K562 (cell line): Measurements from ENCODE around the gene SMIM29. TPM values are rescaled to one million over a fixed set of nuclear protein-coding genes. Genes with fewer than 3 reads are reported as not detected.

Experiments
- CC2D1A ChIP-seq: fragments of 450-650 bp; IDR thresholded peaks from 2 replicates; pipeline ENCODE4 v1.6.1; 2017; ENCODE audit warnings: mild to moderate bottlenecking
- CREB1 ChIP-seq, 2 experiments: sonication (generic) in 1 of 2; formaldehyde crosslinking in 1 of 2; IDR thresholded peaks; 2 replicates each; pipeline versions ENCODE4 v1.6.1 to v1.8.0; 2012 to 2022; ENCODE audit warnings: inconsistent platforms in 1 of 2, mild to moderate bottlenecking in 1 of 2, missing genetic modification reagents in 1 of 2, moderate library complexity in 1 of 2
- CTCF ChIP-seq, 3 experiments: IDR thresholded peaks in 2 of 3; conservative IDR thresholded peaks in 1 of 3; 2 replicates each; pipeline ENCODE4 v1.5.1; 2011 to 2012; ENCODE audit warnings: low read length in 3 of 3, mild to moderate bottlenecking in 3 of 3, control low read depth in 2 of 3, improper control_type of control experiment in 1 of 3, inconsistent platforms in 1 of 3, low read depth in 1 of 3, mixed read lengths in 1 of 3, moderate library complexity in 1 of 3; ENCODE audit not compliant: insufficient read depth in 2 of 3
- EGR1 ChIP-seq: fragments of 450-650 bp; conservative IDR thresholded peaks from 2 replicates; pipeline ENCODE4 v1.6.1; 2017; ENCODE audit warnings: mild to moderate bottlenecking
- HDAC8 ChIP-seq: fragments of 450-650 bp; IDR thresholded peaks from 2 replicates; pipeline ENCODE4 v1.6.1; 2016; ENCODE audit warnings: mild to moderate bottlenecking, missing genetic modification characterization, moderate library complexity, missing compliant biosample characterization
- HEY1 ChIP-seq: fragments of 250-450 bp; sonication (Bioruptor Pico); IDR thresholded peaks from 2 replicates; pipeline ENCODE4 v1.5.0; 2020; ENCODE audit warnings: mild to moderate bottlenecking, moderate library complexity, borderline replicate concordance
- NR2C2 ChIP-seq, 2 experiments: fragments of 200-800 bp in 1 of 2; sonication (Bioruptor generic) in 1 of 2; sonication (generic) in 1 of 2; formaldehyde crosslinking in 1 of 2; IDR thresholded peaks; 2 replicates each; pipeline versions ENCODE4 v1.6.1 to v1.8.0; 2016 to 2022; ENCODE audit warnings: mild to moderate bottlenecking in 1 of 2, missing compliant biosample characterization in 1 of 2, missing genetic modification characterization in 1 of 2, missing genetic modification reagents in 1 of 2
- NRF1 ChIP-seq, 2 experiments: fragments of 450-650 bp; IDR thresholded peaks in 1 of 2; conservative IDR thresholded peaks in 1 of 2; 2 replicates each; pipeline ENCODE4 v1.6.1; 2014; ENCODE audit warnings: mild to moderate bottlenecking in 2 of 2
- PML ChIP-seq: IDR thresholded peaks from 2 replicates; pipeline ENCODE4 v1.6.1; 2012; ENCODE audit warnings: low read length, inconsistent platforms
- RFX5 ChIP-seq: IDR thresholded peaks from 2 replicates; pipeline ENCODE4 v1.6.1; 2011; ENCODE audit warnings: low read depth, mild to moderate bottlenecking, improper control_type of control experiment, low read length
- ZNF174 ChIP-seq: fragments of 250-450 bp; sonication (Bioruptor Pico); IDR thresholded peaks from 2 replicates; pipeline ENCODE4 v1.4.0; 2020; ENCODE audit warnings: mild to moderate bottlenecking
- ZNF318 ChIP-seq, 2 experiments: fragments of 450-650 bp; IDR thresholded peaks; 2 replicates each; pipeline ENCODE4 v1.6.1; 2016; ENCODE audit warnings: mild to moderate bottlenecking in 2 of 2, borderline replicate concordance in 1 of 2, low read depth in 1 of 2, moderate library complexity in 1 of 2
- ZNF740 ChIP-seq, 3 experiments: fragments of 200-800 bp in 1 of 3; sonication (Bioruptor generic) in 1 of 3; sonication (generic) in 1 of 3; formaldehyde crosslinking in 1 of 3; IDR thresholded peaks; 2 replicates each; pipeline versions ENCODE4 v1.6.1 to v1.8.0; 2016 to 2022; ENCODE audit warnings: mild to moderate bottlenecking in 2 of 3, missing compliant biosample characterization in 2 of 3, missing genetic modification characterization in 2 of 3, missing genetic modification reagents in 1 of 3
- ZSCAN29 ChIP-seq: fragments of 450-650 bp; IDR thresholded peaks from 2 replicates; pipeline ENCODE4 v1.6.1; 2017
- polyA plus RNA-seq, 8 experiments: library from polyadenylated mRNA; depleted of rRNA in 4 of 8; stranded (reverse) in 5 of 8; unstranded in 3 of 8; fragments of >200 nt; fragmentation: Nextera tagmentation in 2 of 8; fragmentation: Illumina TruSeq in 1 of 8; extraction: Ambion mirVana in 2 of 8; extraction: Trizol in 1 of 8; gene quantifications; 2 replicates each; pipeline versions ENCODE4 v1.2.1 to v1.2.3, GENCODE V29; 2011 to 2014; ENCODE audit warnings: inconsistent platforms in 1 of 8, missing spikeins in 1 of 8
- total RNA-seq, 7 experiments: library from RNA; depleted of rRNA in 6 of 7; stranded (reverse); fragments of >200 nt in 6 of 7; fragmentation: Illumina TruSeq in 2 of 7; extraction: Trizol in 2 of 7; gene quantifications; 2 replicates each; pipeline versions ENCODE4 v1.2.1 to v1.2.3, GENCODE V29; 2011 to 2021; ENCODE audit warnings: low replicate concordance in 1 of 7

Gene SMIM29
- total and polyA plus RNA-seq, 9 of the 15 experiments (the other 6 are each of a cell fraction or from before 2014, with no cell fraction given) = 6.5 to 36.7 (median 20.9) TPM

- TF ChIP-seq RFX5 (no peak), HDAC8 (tag) (no peak), ZNF318 (IDR thresholded peaks at IDR 0.05; ENCODE audit: borderline replicate concordance in 1 of 2, low read depth in 1 of 2) (no peak), CC2D1A (no peak), ZNF740 (CRISPR knock-in tag; IDR thresholded peaks at IDR 0.05) (peak; percentile 84), ZNF740 (tag; IDR thresholded peaks at IDR 0.05) (peak in 1 of 2 experiments; percentile 56; a peak in 1 of 4 replicates), ZSCAN29 (peak; percentile 97), CREB1 (IDR thresholded peaks at IDR 0.05) (peak; percentile 83; the same call in 1 of the 2 replicates), CREB1 (CRISPR knock-in tag; IDR thresholded peaks at IDR 0.05) (0 out of 2 replicates have a peak, but pooled peaks have one; percentile 43), EGR1 (peak; percentile 99), NR2C2 (CRISPR knock-in tag; IDR thresholded peaks at IDR 0.05) (peak; percentile 22; the same call in 1 of the 2 replicates), NR2C2 (tag; IDR thresholded peaks at IDR 0.05) (no peak), CTCF (IDR thresholded peaks at IDR 0.05 in 2 of 3, conservative IDR thresholded peaks at IDR 0.05 in 1 of 3; ENCODE audit: insufficient read depth in 2 of 3, low read depth in 1 of 3, low read length in 3 of 3) (no peak), PML (peak; percentile 96), ZNF174 (CRISPR knock-in tag) (no peak), NRF1 (conservative IDR thresholded peaks at IDR 0.05 in 1 of 2, IDR thresholded peaks at IDR 0.05 in 1 of 2) (peak; percentile 82 to 83), HEY1 (CRISPR knock-in tag) (no peak)
These were observed 12.1 kb downstream of the SMIM29 start, which contains the start of gene HMGA1 (continued) for GRCh38 chr6:34236443-34237315.
